ENCODE data around the gene DAP. TPM values are rescaled to one million over a fixed set of nuclear protein-coding genes. Genes with fewer than 3 reads are reported as not detected.

DAP gene
- total and polyA plus RNA-seq, 2 of the 4 experiments (the other 2 are of a cell fraction): 49.6 to 189 TPM

GRCh38 chr5:10672146-10673016, 88.7 kb downstream of the DAP start:
- no peaks in the 10 kb centered on the region for H3K79me1 ChIP-seq (ENCODE audit: low read depth in 1 of 2, low read length in 2 of 2)
- ChIA-PET POLR2A (ENCODE audit: unreplicated experiment) (no interaction called here), CTCF (interaction anchor here (0.6 to 1.0 kb wide), 2 partner anchors 9 to 267 kb away, joined by 3 to 4 read pairs; no protein-coding TSS in a partner anchor)
- 100% methylated on average over 1 of the region's 7 CpGs; no CpG with 5 or more reads in 1 of the 2 experiments for WGBS, 2 experiments (ENCODE audit: extremely low coverage in 2 of 2, insufficient read length in 1 of 2)
- H3K18ac ChIP-seq (ENCODE audit: low read depth, low read length): no peak overlapping the region
- H3K4me3 ChIP-seq (ENCODE audit: insufficient read depth, low read depth, low read length): no peak overlapping the region
- H3K4me1 ChIP-seq (ENCODE audit: control insufficient read depth, insufficient read depth, low read length): no peaks in the 10 kb centered on the region
- no peak overlapping the region for H3K4me2 ChIP-seq (ENCODE audit: low read depth, low read length)
- peaks cover 5% of the 10 kb centered on the region; the same call in 1 of the 2 replicates for H3K9me1 ChIP-seq (ENCODE audit: insufficient read depth, low read length)
- H4K8ac ChIP-seq (ENCODE audit: low read depth in 2 of 2, low read length in 2 of 2): no peak overlapping the region
- ATAC-seq (ENCODE audit: low read depth) (no peak), DNase-seq (no peak)
- no peak for TF ChIP-seq FOS (IDR thresholded peaks at IDR 0.05; ENCODE audit: low read depth, low read length)
- no peak for TF ChIP-seq RFX5 (IDR thresholded peaks at IDR 0.05; ENCODE audit: low read depth, low read length)
- no peak for TF ChIP-seq POLR2A (IDR thresholded peaks at IDR 0.05; ENCODE audit: low read depth, low read length)
- no peak for TF ChIP-seq ELK1 (IDR thresholded peaks at IDR 0.05; ENCODE audit: borderline replicate concordance, low read depth, low read length)
- no peak for TF ChIP-seq MAZ (IDR thresholded peaks at IDR 0.05; ENCODE audit: borderline replicate concordance, low read depth, low read length)
- no peak for TF ChIP-seq RAD21 (IDR thresholded peaks at IDR 0.05; ENCODE audit: low read length)
- no peak for TF ChIP-seq MXI1 (IDR thresholded peaks at IDR 0.05; ENCODE audit: borderline replicate concordance, low read depth, low read length)
- TF ChIP-seq RCOR1 (IDR thresholded peaks at IDR 0.05; ENCODE audit: insufficient replicate concordance, low read length): no peak
- TF ChIP-seq BHLHE40 (IDR thresholded peaks at IDR 0.05; ENCODE audit: low read depth, low read length): no peak
- no peak for TF ChIP-seq CEBPB (IDR thresholded peaks at IDR 0.05; ENCODE audit: low read depth, low read length)
- no peak for TF ChIP-seq CHD1 (IDR thresholded peaks at IDR 0.05; ENCODE audit: low read depth, low read length)
- no peak overlapping the region for H2BK15ac ChIP-seq (ENCODE audit: low read depth, low read length)
- no peak overlapping the region for H2BK5ac ChIP-seq (ENCODE audit: low read depth, low read length, poor library complexity, severe bottlenecking)
- peaks cover 3% of the 10 kb centered on the region for H3K36me3 ChIP-seq (ENCODE audit: control insufficient read depth, insufficient read depth, low read length)
- H4K5ac ChIP-seq (ENCODE audit: low read depth, low read length): no peak overlapping the region
- intact Hi-C loops (cut with micrococcal nuclease) (no loop called here), dilution Hi-C loops (cut with HindIII; ENCODE audit: low sequenced_read_pairs, unreplicated experiment) (no loop called here), in situ Hi-C loops (cut with MboI; ENCODE audit: low sequenced_read_pairs) (no loop called here)
- H4K20me1 ChIP-seq (ENCODE audit: insufficient read depth, low read length): no peaks in the 10 kb centered on the region
- peaks cover 7% of the 10 kb centered on the region for H3K9me3 ChIP-seq (ENCODE audit: control insufficient read depth, insufficient read depth, low read length)
- no peak overlapping the region for H3K4ac ChIP-seq (ENCODE audit: low read depth, low read length)
- peaks cover 2% of the 10 kb centered on the region for H3K27me3 ChIP-seq (ENCODE audit: control insufficient read depth, insufficient read depth, low read length)
- no peak overlapping the region for H2BK120ac ChIP-seq (ENCODE audit: low read depth, low read length)
- no peak overlapping the region for H3K27ac ChIP-seq (ENCODE audit: insufficient read depth, low read length)
- H2AFZ ChIP-seq (replicated peaks; ENCODE audit: low read length, poor library complexity): no peak overlapping the region
- H3K9ac ChIP-seq (ENCODE audit: low read depth, low read length): no peak overlapping the region
- no peak overlapping the region for H2AK5ac ChIP-seq (ENCODE audit: low read depth, low read length)
- no peak overlapping the region for H2AK9ac ChIP-seq (replicated peaks; ENCODE audit: low read depth, low read length, poor library complexity)
- H3K14ac ChIP-seq (replicated peaks; ENCODE audit: low read depth, low read length): no peak overlapping the region
- no TSS peak for BruUV-seq (replicated peaks)
- no peak overlapping the region for H3K56ac ChIP-seq (ENCODE audit: extremely low read depth, insufficient read depth, low read length)
- H2BK20ac ChIP-seq (ENCODE audit: low read depth, low read length): no peak overlapping the region
- H4K91ac ChIP-seq (ENCODE audit: insufficient read depth, low read depth, low read length): no peak overlapping the region
- H3K23ac ChIP-seq (ENCODE audit: low read depth, low read length): no peak overlapping the region
